ENCODE measurements around the gene PRRG1.
"Not testable (repeated sequence)": the region's sequence is repeated elsewhere in the genome, so short reads cannot be mapped to it uniquely, and the experiment has no call there.

Gene PRRG1

GRCh38 chrX:37378404-37378803, 29.2 kb downstream of the PRRG1 start:
- DNase-seq (ENCODE audit: low spot score), result no peak

- no peak for DNase-seq (ENCODE audit: low spot score)
These were observed 29.7 kb downstream of the PRRG1 start for GRCh38 chrX:37378830-37379229.

GRCh38 chrX:37380256-37380655, 31.1 kb downstream of the PRRG1 start:
- no peak for DNase-seq (ENCODE audit: low spot score)

- peak; percentile 60 for DNase-seq (ENCODE audit: low spot score)
These were observed 31.8 kb downstream of the PRRG1 start for GRCh38 chrX:37380924-37381323.

GRCh38 chrX:37383313-37383712, 34.1 kb downstream of the PRRG1 start:
- DNase-seq (ENCODE audit: low spot score), result no peak

- DNase-seq (ENCODE audit: low spot score), result no peak
These were observed 39.2 kb downstream of the PRRG1 start for GRCh38 chrX:37388413-37388812.

- DNase-seq (ENCODE audit: low spot score), result no peak
These were observed 56.8 kb downstream of the PRRG1 start for GRCh38 chrX:37405956-37406355.

GRCh38 chrX:37407736-37408135, 58.6 kb downstream of the PRRG1 start:
- DNase-seq (ENCODE audit: low spot score), result no peak

- DNase-seq (ENCODE audit: low spot score), result no peak
These were observed 60.1 kb downstream of the PRRG1 start for GRCh38 chrX:37409278-37409677.

GRCh38 chrX:37420185-37420584, 71.0 kb downstream of the PRRG1 start:
- DNase-seq (ENCODE audit: low spot score), result no peak

GRCh38 chrX:37420756-37421155, 71.6 kb downstream of the PRRG1 start:
- DNase-seq (ENCODE audit: low spot score), result peak; percentile 0

- DNase-seq (ENCODE audit: low spot score), result no peak
These were observed 74.9 kb downstream of the PRRG1 start for GRCh38 chrX:37424000-37424429.

GRCh38 chrX:37425370-37425769, 76.2 kb downstream of the PRRG1 start:
- no peak for DNase-seq (ENCODE audit: low spot score)

- not testable (repeated sequence) for DNase-seq (ENCODE audit: low spot score)
These were observed 79.8 kb downstream of the PRRG1 start for GRCh38 chrX:37428962-37429361.

- DNase-seq (ENCODE audit: low spot score), result no peak
These were observed 85.2 kb downstream of the PRRG1 start for GRCh38 chrX:37434362-37434761.

GRCh38 chrX:37437160-37437559, 88.0 kb downstream of the PRRG1 start:
- DNase-seq (ENCODE audit: low spot score), result no peak

- DNase-seq (ENCODE audit: low spot score), result no peak
These were observed 92.2 kb downstream of the PRRG1 start for GRCh38 chrX:37441377-37441776.

GRCh38 chrX:37445182-37445581, 96.0 kb downstream of the PRRG1 start:
- no peak for DNase-seq (ENCODE audit: low spot score)

GRCh38 chrX:37453821-37454220, 104.7 kb downstream of the PRRG1 start:
- no peak for DNase-seq (ENCODE audit: low spot score)

- peak; percentile 75 for DNase-seq (ENCODE audit: low spot score)
These were observed 105.5 kb downstream of the PRRG1 start for GRCh38 chrX:37454537-37455285.

- DNase-seq (ENCODE audit: low spot score), result peak; percentile 30
These were observed 106.2 kb downstream of the PRRG1 start for GRCh38 chrX:37455381-37455780.

GRCh38 chrX:37460285-37460684, 111.1 kb downstream of the PRRG1 start:
- peak; percentile 41 for DNase-seq (ENCODE audit: low spot score)

GRCh38 chrX:37462346-37462745, 113.2 kb downstream of the PRRG1 start:
- no peak for DNase-seq (ENCODE audit: low spot score)

GRCh38 chrX:37468124-37468739, 119.1 kb downstream of the PRRG1 start:
- DNase-seq (ENCODE audit: low spot score), result no peak
